Panc1 (cell line): ENCODE results near the gene PSMB7. TPM values are rescaled to one million over a fixed set of nuclear protein-coding genes. Genes with fewer than 3 reads are reported as not detected.

Source experiments
- ATAC-seq: fragments of 200-7000 bp; cut with Tn5 transposase; 2 replicates; pipeline ENCODE4 v1.9.1; 2020; ENCODE audit warnings: mild to moderate bottlenecking, moderate library complexity
- BruUV-seq: library from RNA; stranded (reverse); fragments of 400-500 nt; replicated peaks from 2 replicates; lab custom pipeline; 2021; lab: Mats Ljungman, UMichigan
- CTCF ChIA-PET: fragments of 300-600 bp; sonication (Branson Sonifier 250); formaldehyde crosslinking; loops from one replicate; lab custom pipeline; 2022; ENCODE audit warnings: antibody characterized with exemption; lab: Charles Lee
- POLR2A ChIA-PET: fragments of 300-600 bp; sonication (Branson Sonifier 250); formaldehyde crosslinking; loops from one replicate; lab custom pipeline; 2022; ENCODE audit warnings: antibody characterized with exemption; lab: Charles Lee
- DNase-seq: peaks from one replicate; pipeline ENCODE4 v3.0.0-alpha.2; 2010; ENCODE audit warnings: low read depth, low spot score
- H3K27ac ChIP-seq: 2 replicates; pipeline ENCODE4 v1.5.1; 2011; ENCODE audit warnings: mild to moderate bottlenecking, low read length, inconsistent platforms
- H3K27me3 ChIP-seq: fragments of 200-500 bp; sonication (Bioruptor generic); 2 replicates; pipeline ENCODE4 v1.6.0; 2014; ENCODE audit warnings: low read length, inconsistent platforms; ENCODE audit not compliant: control insufficient read depth, insufficient read depth
- H3K36me3 ChIP-seq: fragments of 200-500 bp; sonication (Bioruptor generic); 2 replicates; pipeline ENCODE4 v1.5.1; 2014; ENCODE audit warnings: inconsistent platforms, mild to moderate bottlenecking, low read length, moderate library complexity; ENCODE audit not compliant: control insufficient read depth, insufficient read depth
- H3K4me1 ChIP-seq: 2 replicates; pipeline ENCODE4 v1.5.1; 2011; ENCODE audit warnings: inconsistent platforms, mild to moderate bottlenecking, low read length, moderate library complexity; ENCODE audit not compliant: control insufficient read depth, insufficient read depth
- H3K4me3 ChIP-seq, 2 experiments: 2 replicates each; pipeline ENCODE4 v1.5.1; 2011 to 2012; ENCODE audit warnings: low read depth in 2 of 2, low read length in 2 of 2, mild to moderate bottlenecking in 2 of 2, inconsistent platforms in 1 of 2, moderate library complexity in 1 of 2
- H3K9me3 ChIP-seq: fragments of 200-500 bp; sonication (Bioruptor generic); 2 replicates; pipeline ENCODE4 v1.5.1; 2014; ENCODE audit warnings: low read depth, mild to moderate bottlenecking, inconsistent platforms, low read length, moderate library complexity; ENCODE audit not compliant: control insufficient read depth, insufficient read depth
- CTCF ChIP-seq: fragments of 450-650 bp; IDR thresholded peaks from 2 replicates; pipeline ENCODE4 v1.5.1; 2017; ENCODE audit warnings: mild to moderate bottlenecking
- POLR2AphosphoS5 ChIP-seq: IDR thresholded peaks from 2 replicates; pipeline ENCODE4 v1.6.1; 2012; ENCODE audit warnings: mild to moderate bottlenecking, low read depth, low read length, moderate library complexity
- REST ChIP-seq, 2 experiments: IDR thresholded peaks; 2 replicates each; pipeline ENCODE4 v1.6.1; 2011 to 2012; ENCODE audit warnings: low read depth in 2 of 2, control low read depth in 1 of 2, low read length in 1 of 2, mild to moderate bottlenecking in 1 of 2, moderate library complexity in 1 of 2; ENCODE audit not compliant: insufficient read depth in 1 of 2
- SIN3A ChIP-seq: IDR thresholded peaks from 2 replicates; pipeline ENCODE4 v1.6.1; 2012; ENCODE audit warnings: low read depth, mild to moderate bottlenecking, low read length, moderate library complexity, borderline replicate concordance; ENCODE audit not compliant: insufficient read depth
- TCF7L2 ChIP-seq: IDR thresholded peaks from 2 replicates; pipeline ENCODE4 v1.6.1; 2011; ENCODE audit warnings: mild to moderate bottlenecking, low read depth, low read length, inconsistent platforms
- in situ Hi-C: cut with HindIII; loops from 2 replicates; pipeline ENCODE4 v1.10.0; 2016; ENCODE audit warnings: low sequenced_read_pairs, low pct_unique_long_range_greater_than_20kb
- intact Hi-C: fragments of 100-400 bp; cut with micrococcal nuclease; formaldehyde crosslinking; loops from one replicate; pipeline ENCODE4 v1.10.0; 2022; ENCODE audit not compliant: unreplicated experiment
- total RNA-seq: library from RNA; stranded (reverse); gene quantifications from one replicate; pipeline ENCODE4 v1.2.1, GENCODE V29; 2021; ENCODE audit not compliant: unreplicated experiment

The PSMB7 gene
- total RNA-seq, 1 experiment from 2014 or later, result 167 TPM

GRCh38 chr9:124309667-124310084 is 105.6 kb downstream of the PSMB7 start:
- Histone ChIP-seq H3K4me1 (peaks cover 46% of the 10 kb centered on the region), H3K36me3 (no peaks in the 10 kb centered on the region), H3K4me3 (no peak overlapping the region), H3K9me3 (no peaks in the 10 kb centered on the region), H3K27ac (peak overlapping the region; percentile 94), H3K27me3 (no peaks in the 10 kb centered on the region)
- ATAC-seq, result peak; percentile 93
- in situ Hi-C loops (no loop called here), intact Hi-C loops (loop anchor here (10.0 kb wide), 1 partner anchor 185 kb away; no protein-coding TSS in a partner anchor)
- ChIA-PET CTCF (no interaction called here), POLR2A (no interaction called here)
- BruUV-seq, result no TSS peak
- TF ChIP-seq POLR2AphosphoS5, result peak; percentile 88; the same call in 1 of the 2 replicates
- peak; percentile 97 for TF ChIP-seq TCF7L2
- no peak for TF ChIP-seq REST (IDR thresholded peaks at IDR 0.05; ENCODE audit: insufficient read depth in 1 of 2, low read depth in 2 of 2, low read length in 1 of 2)
- DNase-seq, result peak; percentile 96

- H3K9me3 ChIP-seq, result no peaks in the 10 kb centered on the region
- TF ChIP-seq POLR2AphosphoS5, result no peak
- TF ChIP-seq TCF7L2, result no peak
- no peak for TF ChIP-seq CTCF
- TF ChIP-seq SIN3A, result no peak
- TF ChIP-seq REST (IDR thresholded peaks at IDR 0.05; ENCODE audit: insufficient read depth in 1 of 2, low read depth in 2 of 2, low read length in 1 of 2), result no peak
- intact Hi-C loops (no loop called here), in situ Hi-C loops (no loop called here)
- H3K4me3 ChIP-seq, result no peak overlapping the region
- H3K36me3 ChIP-seq, result no peaks in the 10 kb centered on the region
- no peaks in the 10 kb centered on the region for H3K27me3 ChIP-seq
- ChIA-PET CTCF (no interaction called here), POLR2A (interaction anchor here (0.5 kb wide), 1 partner anchor 45 kb away, joined by 3 read pairs; no protein-coding TSS in a partner anchor)
- H3K4me1 ChIP-seq, result peaks cover 51% of the 10 kb centered on the region
- H3K27ac ChIP-seq, result peak overlapping the region; percentile 94
- no TSS peak for BruUV-seq
- ATAC-seq (peak; percentile 55), DNase-seq (no peak)
These were observed 106.4 kb downstream of the PSMB7 start for GRCh38 chr9:124308606-124309491.
